GM10266 (cell line): Measurements from ENCODE around the gene TMEM100.
A peak's percentile ranks its signal among the peaks of the same experiment; 100 is the strongest.

Experiments
- DNase-seq: peaks from one replicate; pipeline ENCODE4 v3.0.0; 2012; ENCODE audit errors: extremely low spot score
- TF ChIP-seq, protein P1 (sequence below): IDR thresholded peaks from 2 replicates; pipeline ENCODE4 v1.5.1; 2012; ENCODE audit warnings: mild to moderate bottlenecking, low read depth; ENCODE audit not compliant: control insufficient read depth, insufficient read depth; ENCODE audit errors: missing control alignments

Gene TMEM100

DNA sequence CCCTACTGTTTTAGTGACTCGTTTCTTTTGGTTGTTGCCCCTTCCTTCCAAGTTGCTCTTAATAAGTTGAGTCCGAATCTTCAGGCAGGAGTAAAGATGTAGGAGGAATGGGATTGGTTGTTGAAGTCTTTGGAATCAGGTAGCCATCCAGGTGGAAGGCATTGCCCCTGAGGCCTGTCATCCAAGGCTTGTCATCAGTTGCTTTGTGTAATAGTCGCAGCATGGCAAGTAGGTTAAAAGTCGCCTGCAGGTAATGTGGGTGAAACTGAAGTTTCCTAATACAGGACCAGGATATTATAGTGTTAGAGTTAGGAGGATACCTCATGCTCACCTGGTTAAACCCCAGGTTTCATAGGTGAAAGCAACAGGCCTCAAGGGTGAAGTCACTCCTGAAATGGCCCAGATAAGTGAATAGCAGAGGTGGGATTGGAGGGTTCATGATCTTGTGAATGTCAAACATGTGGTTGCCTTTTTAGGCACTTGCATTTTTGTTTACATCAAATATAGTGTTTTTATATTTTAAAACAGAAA lies 29.1 kb upstream of the TMEM100 start:
- TF ChIP-seq, protein P1, sequence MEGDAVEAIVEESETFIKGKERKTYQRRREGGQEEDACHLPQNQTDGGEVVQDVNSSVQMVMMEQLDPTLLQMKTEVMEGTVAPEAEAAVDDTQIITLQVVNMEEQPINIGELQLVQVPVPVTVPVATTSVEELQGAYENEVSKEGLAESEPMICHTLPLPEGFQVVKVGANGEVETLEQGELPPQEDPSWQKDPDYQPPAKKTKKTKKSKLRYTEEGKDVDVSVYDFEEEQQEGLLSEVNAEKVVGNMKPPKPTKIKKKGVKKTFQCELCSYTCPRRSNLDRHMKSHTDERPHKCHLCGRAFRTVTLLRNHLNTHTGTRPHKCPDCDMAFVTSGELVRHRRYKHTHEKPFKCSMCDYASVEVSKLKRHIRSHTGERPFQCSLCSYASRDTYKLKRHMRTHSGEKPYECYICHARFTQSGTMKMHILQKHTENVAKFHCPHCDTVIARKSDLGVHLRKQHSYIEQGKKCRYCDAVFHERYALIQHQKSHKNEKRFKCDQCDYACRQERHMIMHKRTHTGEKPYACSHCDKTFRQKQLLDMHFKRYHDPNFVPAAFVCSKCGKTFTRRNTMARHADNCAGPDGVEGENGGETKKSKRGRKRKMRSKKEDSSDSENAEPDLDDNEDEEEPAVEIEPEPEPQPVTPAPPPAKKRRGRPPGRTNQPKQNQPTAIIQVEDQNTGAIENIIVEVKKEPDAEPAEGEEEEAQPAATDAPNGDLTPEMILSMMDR, result no peak
- no peak for DNase-seq

DNA sequence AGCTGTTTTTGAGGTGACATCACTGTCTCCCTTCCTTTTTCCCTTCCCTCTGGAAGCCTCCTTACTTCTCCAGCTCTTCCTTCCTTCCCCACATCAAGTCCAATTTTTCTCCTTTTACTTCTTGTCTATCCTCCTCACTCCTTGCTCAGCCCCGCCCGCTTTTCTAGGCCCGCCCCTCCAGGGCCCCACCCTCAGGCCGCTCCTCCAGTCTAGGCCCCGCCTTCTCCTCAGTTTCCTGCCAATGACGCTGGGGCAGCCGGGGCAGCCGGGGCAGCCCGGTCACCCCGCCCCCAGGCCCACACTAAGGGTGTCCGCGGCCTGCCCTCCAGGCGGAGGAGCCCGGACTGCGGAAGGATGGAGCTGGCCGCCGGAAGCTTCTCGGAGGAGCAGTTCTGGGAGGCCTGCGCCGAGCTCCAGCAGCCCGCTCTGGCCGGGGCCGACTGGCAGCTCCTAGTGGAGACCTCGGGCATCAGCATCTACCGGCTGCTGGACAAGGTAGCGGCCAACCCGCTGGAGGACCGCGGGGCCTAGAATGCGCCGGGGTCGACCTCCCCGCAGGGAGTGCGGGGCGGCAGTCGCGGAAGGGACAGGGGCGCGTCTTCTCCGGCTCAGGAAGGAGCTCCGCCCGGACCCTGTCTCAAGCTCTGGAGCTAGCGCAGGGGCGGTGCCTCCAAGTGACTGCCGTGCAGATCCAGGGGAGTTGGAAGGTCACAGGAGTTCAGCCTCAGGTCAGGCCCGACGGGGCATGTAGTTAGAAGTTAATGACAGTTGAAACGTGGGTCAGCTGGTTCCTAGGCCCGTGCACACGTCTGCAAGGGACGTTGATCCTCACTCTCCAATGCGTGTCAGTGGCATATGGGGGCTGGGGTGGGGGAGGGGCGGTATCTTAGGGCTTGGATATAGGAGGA lies 28.3 kb upstream of the TMEM100 start, which contains the start of gene PCTP:
TSS of gene PCTP (plus strand) at position 302 of the 908 bp plus-strand sequence. CDS start at position 355, 53 bp downstream.
- DNase-seq, result peak; percentile 89
- TF ChIP-seq, protein P1, result peak; percentile 15

DNA sequence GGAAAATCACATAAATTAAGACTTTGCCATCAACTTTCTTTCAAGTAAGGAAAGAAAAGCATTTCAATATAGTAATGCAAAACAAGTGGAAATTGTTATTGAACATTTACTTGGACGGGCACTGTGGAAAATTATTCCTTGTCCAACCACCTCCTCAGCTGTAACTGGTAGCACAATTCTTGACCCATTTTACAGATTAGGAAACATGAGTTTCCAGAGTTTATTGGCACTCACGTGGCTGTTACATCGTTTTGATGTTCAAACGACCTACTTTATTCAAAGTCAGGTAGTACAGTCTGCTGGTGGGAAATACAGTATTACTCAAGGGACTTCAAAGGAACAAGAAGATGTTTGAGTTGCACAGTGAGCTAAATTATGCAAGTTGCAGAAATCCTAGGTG lies 27.3 kb upstream of the TMEM100 start:
- TF ChIP-seq, protein P1, result no peak
- DNase-seq, result no peak

DNA sequence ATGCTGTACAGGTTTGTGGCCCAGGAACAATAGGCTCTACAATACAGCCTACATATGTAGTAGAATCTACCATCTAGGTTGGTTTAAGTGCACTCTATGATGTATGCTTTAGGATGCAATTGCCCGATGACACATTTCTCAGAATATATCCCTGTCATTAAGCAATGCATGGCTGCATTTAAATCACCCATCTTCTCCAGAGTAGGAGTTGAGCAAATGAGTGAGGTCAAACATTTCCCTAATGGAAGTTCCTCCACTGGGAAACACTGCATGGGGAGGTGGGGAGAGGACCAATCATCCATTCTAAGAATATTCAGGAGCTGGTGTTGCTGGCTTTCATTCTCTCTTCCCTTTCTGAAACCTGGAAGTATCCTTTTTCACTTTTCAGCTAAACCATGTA lies 26.2 kb upstream of the TMEM100 start:
- DNase-seq, result no peak
- TF ChIP-seq, protein P1, result no peak

DNA sequence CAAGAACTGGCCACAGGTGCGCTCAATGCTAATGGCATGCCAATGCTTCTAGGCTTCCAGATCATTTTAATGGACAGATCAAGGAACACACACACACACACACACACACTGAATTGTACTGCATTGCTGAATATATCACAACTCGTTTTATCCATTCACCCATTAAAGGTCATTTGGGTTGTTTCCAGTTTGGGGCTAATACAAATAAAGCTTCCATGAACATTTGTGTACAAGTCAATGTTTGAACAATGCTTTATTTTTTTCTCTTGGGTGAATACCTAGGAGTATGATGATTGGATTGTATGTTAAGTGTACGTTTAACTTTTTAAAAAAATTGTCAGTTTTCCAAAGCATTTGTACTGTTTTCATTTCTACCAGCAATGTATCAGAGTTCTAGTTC lies 24.5 kb upstream of the TMEM100 start:
- no peak for DNase-seq
- TF ChIP-seq, protein P1, result no peak

DNA sequence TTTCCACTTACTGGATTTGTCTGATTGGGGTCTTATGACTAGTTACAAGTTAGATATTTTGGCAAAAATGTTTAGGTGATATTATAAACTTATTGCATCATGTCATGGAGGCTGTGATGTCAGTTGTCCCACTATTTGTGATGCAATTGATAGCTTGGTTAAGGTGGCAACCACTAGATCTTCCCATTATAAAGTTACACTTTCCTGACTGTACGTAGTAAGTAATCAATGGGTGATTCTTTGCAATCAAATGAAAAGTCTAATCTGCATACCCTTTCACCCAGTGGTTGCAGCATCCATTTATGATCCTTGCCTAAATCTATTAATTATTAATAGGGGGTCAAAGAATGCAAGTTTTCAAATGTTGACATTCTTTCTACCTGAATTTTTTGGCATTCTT lies 23.8 kb upstream of the TMEM100 start:
- TF ChIP-seq, protein P1, result no peak
- DNase-seq, result no peak

DNA sequence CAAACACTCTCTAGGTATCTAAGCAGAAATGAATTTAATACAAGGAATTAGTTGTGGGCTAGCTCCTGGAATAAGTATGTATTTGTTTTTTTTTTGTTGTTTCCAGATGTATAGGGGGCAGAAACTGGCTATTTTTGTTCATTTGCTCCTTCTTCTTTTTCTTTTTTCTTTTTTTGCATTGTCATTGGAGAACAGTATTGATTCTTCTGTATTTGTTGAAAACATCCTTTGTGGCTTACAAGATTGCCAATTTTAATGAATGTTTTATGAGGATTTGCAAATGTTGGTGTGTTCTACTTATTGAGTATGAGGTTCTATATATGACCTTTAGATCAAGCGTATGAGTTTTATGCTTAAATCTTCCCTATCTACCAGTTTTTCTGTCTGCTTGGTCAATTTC lies 22.6 kb upstream of the TMEM100 start:
- TF ChIP-seq, protein P1, result no peak
- no peak for DNase-seq
